GM21786 (cell line): ENCODE results near the gene ZNF177.

ENCODE experiments used
- ATAC-seq: cut with Tn5 transposase; IDR thresholded peaks from one replicate; pipeline ENCODE4 v1.9.1; 2021; ENCODE audit not compliant: unreplicated experiment

Gene ZNF177

GRCh38 chr19:9427941-9428340 is 65.1 kb downstream of the ZNF177 start:
- no peak for ATAC-seq

- no peak for ATAC-seq
These were observed 67.6 kb downstream of the ZNF177 start for GRCh38 chr19:9430444-9430843.

GRCh38 chr19:9431475-9431874 is 68.7 kb downstream of the ZNF177 start:
- ATAC-seq, result no peak
